Mammary epithelial cell (primary cell): ENCODE results near the gene IGLL5.

Experiments used
- CTCF ChIP-seq, 2 donors: IDR thresholded peaks in 1 of 2; conservative IDR thresholded peaks in 1 of 2; 2 replicates each; pipeline ENCODE4 v1.5.1; 2011 to 2012; ENCODE audit warnings: inconsistent platforms in 2 of 2, low read length in 2 of 2, mild to moderate bottlenecking in 2 of 2, control low read depth in 1 of 2, low read depth in 1 of 2; ENCODE audit not compliant: insufficient read depth in 1 of 2; ENCODE audit errors: extremely low read depth in 1 of 2
- EZH2 ChIP-seq: IDR thresholded peaks from 2 replicates; pipeline ENCODE4 v1.6.1; 2012; ENCODE audit warnings: low read length, inconsistent platforms, borderline replicate concordance

GRCh38 chr22:22892096-22893052, 4.8 kb downstream of the IGLL5 start:
- TF ChIP-seq CTCF (conservative IDR thresholded peaks at IDR 0.05 in 1 of 2, IDR thresholded peaks at IDR 0.05 in 1 of 2; ENCODE audit: extremely low read depth in 1 of 2, insufficient read depth in 1 of 2, low read depth in 1 of 2, low read length in 2 of 2) (no peak), EZH2 (no peak)
